ENCODE measurements around the gene RCSD1. TPM values are rescaled to one million over a fixed set of nuclear protein-coding genes. Genes with fewer than 3 reads are reported as not detected.

RCSD1 gene
- total and polyA plus RNA-seq, 2 of the 4 experiments (the other 2 are of a cell fraction): 0.03 TPM; not detected in 1

DNA sequence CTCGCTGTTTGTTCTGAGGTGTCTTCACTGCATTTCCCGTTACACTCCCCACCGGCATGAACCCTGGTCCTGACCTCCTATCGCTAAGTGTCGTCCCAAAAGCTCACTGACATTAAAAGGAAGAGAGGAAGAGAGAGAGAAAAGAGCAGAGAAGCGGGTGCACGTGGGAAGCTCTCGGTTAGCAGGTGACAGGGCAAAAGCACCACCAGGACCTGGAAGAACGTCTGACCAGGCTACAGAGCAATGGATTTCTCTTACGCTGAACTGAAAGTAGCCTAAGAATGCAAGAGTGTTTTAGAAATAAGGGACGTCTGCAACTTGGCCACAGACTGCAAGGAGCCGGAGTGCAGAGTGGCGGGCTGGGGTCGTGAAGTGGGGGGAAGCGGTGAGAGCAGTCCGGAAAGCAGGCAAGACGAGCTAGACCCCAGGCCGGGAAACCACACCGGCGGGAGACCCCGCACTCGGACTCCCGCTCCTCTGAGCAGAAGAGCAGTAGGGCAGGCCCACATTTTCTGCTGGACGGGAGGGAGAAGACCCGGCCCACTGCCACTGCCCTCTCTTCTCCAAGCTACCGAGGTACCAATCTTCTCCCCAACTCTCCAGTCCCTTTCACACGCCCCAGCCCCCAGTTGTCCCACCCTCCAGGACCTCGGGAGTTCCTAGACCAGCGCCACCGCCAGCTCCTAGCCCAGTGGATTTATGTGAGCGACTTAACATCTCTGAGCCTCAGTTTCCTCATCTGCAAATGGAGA, 83.5 kb downstream of the RCSD1 start (continued):
- TF ChIP-seq RCOR1 (IDR thresholded peaks at IDR 0.05; ENCODE audit: insufficient replicate concordance, low read length) (no peak), RAD21 (IDR thresholded peaks at IDR 0.05; ENCODE audit: low read length) (no peak), POLR2A (IDR thresholded peaks at IDR 0.05; ENCODE audit: low read depth, low read length) (no peak)

DNA sequence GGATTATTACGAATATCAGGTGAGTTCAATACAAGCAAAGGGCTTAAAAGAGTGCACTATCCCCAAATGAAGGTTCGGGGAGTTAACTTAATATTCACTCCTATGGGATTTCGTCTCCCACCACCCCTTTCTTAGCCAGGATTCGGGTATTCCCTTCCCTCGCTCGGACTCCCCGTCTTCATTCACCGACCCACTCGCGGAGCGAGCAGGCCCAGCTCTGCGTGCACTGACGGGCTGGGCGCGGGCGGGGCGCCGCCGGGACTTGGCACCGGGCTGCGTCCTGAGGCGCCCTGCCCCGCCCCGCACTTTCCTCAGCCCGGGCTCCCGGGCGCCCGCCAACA, 84.0 kb downstream of the RCSD1 start:
- Histone ChIP-seq H3K4me2 (ENCODE audit: low read depth, low read length) (peak overlapping the region; percentile 71), H3K4ac (ENCODE audit: low read depth, low read length) (peak overlapping the region; percentile 38; the same call in 1 of the 2 replicates), H2BK120ac (ENCODE audit: low read depth, low read length) (no peak overlapping the region; the same call in 1 of the 2 replicates), H3K14ac (replicated peaks; ENCODE audit: low read depth, low read length) (peak overlapping the region; percentile 24; the same call in 1 of the 2 replicates), H3K36me3 (ENCODE audit: control insufficient read depth, insufficient read depth, low read length) (no peaks in the 10 kb centered on the region), H3K9me3 (ENCODE audit: control insufficient read depth, insufficient read depth, low read length) (no peaks in the 10 kb centered on the region), H2AK5ac (ENCODE audit: low read depth, low read length) (no peak overlapping the region), H3K4me1 (ENCODE audit: control insufficient read depth, insufficient read depth, low read length) (no peaks in the 10 kb centered on the region), H2AK9ac (replicated peaks; ENCODE audit: low read depth, low read length, poor library complexity) (peak overlapping the region; percentile 95), H4K91ac (ENCODE audit: insufficient read depth, low read depth, low read length) (0 out of 2 replicates have a peak overlapping the region, but pooled peaks have one; percentile 4), H3K9me1 (ENCODE audit: insufficient read depth, low read length) (no peaks in the 10 kb centered on the region), H4K20me1 (ENCODE audit: insufficient read depth, low read length) (no peaks in the 10 kb centered on the region), H2BK15ac (ENCODE audit: low read depth, low read length) (no peak overlapping the region), H4K8ac (ENCODE audit: low read depth in 2 of 2, low read length in 2 of 2) (peak overlapping the region; percentile 27 to 77; a peak in 2 of 4 replicates), H4K5ac (ENCODE audit: low read depth, low read length) (no peak overlapping the region), H3K18ac (ENCODE audit: low read depth, low read length) (0 out of 2 replicates have a peak overlapping the region, but pooled peaks have one; percentile 5), H2AFZ (replicated peaks; ENCODE audit: low read length, poor library complexity) (peak overlapping the region; percentile 97), H2BK20ac (ENCODE audit: low read depth, low read length) (no peak overlapping the region), H3K56ac (ENCODE audit: extremely low read depth, insufficient read depth, low read length) (0 out of 2 replicates have a peak overlapping the region, but pooled peaks have one; percentile 31), H3K79me1 (ENCODE audit: low read depth in 1 of 2, low read length in 2 of 2) (no peaks in the 10 kb centered on the region), H3K4me3 (ENCODE audit: insufficient read depth, low read depth, low read length) (peak overlapping the region; percentile 53), H2BK5ac (ENCODE audit: low read depth, low read length, poor library complexity, severe bottlenecking) (peak overlapping the region; percentile 79), H3K27ac (ENCODE audit: insufficient read depth, low read length) (peak overlapping the region; percentile 86), H3K23ac (ENCODE audit: low read depth, low read length) (peak overlapping the region; percentile 19), H3K27me3 (ENCODE audit: control insufficient read depth, insufficient read depth, low read length) (peaks cover 6% of the 10 kb centered on the region; the same call in 1 of the 2 replicates), H3K9ac (ENCODE audit: low read depth, low read length) (peak overlapping the region; percentile 56)
- in situ Hi-C loops (cut with MboI; ENCODE audit: low sequenced_read_pairs): loop anchor here (10.0 kb wide), 1 partner anchor 371 kb away; no protein-coding TSS in a partner anchor
- ChIA-PET CTCF (interaction anchor here (1.0 to 2.5 kb wide), 2 partner anchors 9 to 113 kb away, joined by 3 to 10 read pairs; no protein-coding TSS in a partner anchor), POLR2A (ENCODE audit: unreplicated experiment) (interaction anchor here (0.5 to 0.6 kb wide), 5 partner anchors 83 to 605 kb away, joined by 3 to 7 read pairs (median 4); partner anchors contain the start of genes DCAF6 and MPC2)
- ATAC-seq (ENCODE audit: low read depth) (peak; percentile 69), DNase-seq (no peak)
- TF ChIP-seq MAZ (IDR thresholded peaks at IDR 0.05; ENCODE audit: borderline replicate concordance, low read depth, low read length): peak; percentile 73
- no peak for TF ChIP-seq CEBPB (IDR thresholded peaks at IDR 0.05; ENCODE audit: low read depth, low read length)
- TF ChIP-seq RCOR1 (IDR thresholded peaks at IDR 0.05; ENCODE audit: insufficient replicate concordance, low read length): no peak
- no peak for TF ChIP-seq MAFK (IDR thresholded peaks at IDR 0.05; ENCODE audit: low read depth, low read length)
- dilution Hi-C loops (cut with HindIII; ENCODE audit: low sequenced_read_pairs, unreplicated experiment): no loop called here
- 0% methylated on average over 14 of the region's 28 CpGs; no CpG with 5 or more reads in 1 of the 2 experiments for WGBS, 2 experiments (ENCODE audit: extremely low coverage in 2 of 2, insufficient read length in 1 of 2)
- no TSS peak for BruUV-seq (replicated peaks)
- intact Hi-C loops (cut with micrococcal nuclease): no loop called here

All from IMR-90 (cell line).